ENCODE results near the gene TRIM27.
"Not testable (repeated sequence)": the region's sequence is repeated elsewhere in the genome, so short reads cannot be mapped to it uniquely, and the experiment has no call there.

The TRIM27 gene

GRCh38 chr6:28943223-28943556 is 19.4 kb upstream of the TRIM27 start:
- no peak for DNase-seq (ENCODE audit: low spot score)

- no peak for DNase-seq (ENCODE audit: low spot score)
These were observed 18.1 kb upstream of the TRIM27 start for GRCh38 chr6:28941684-28942448.

- peak; percentile 89 for DNase-seq (ENCODE audit: low spot score)
These were observed 17.3 kb upstream of the TRIM27 start for GRCh38 chr6:28940858-28941683.

DNA sequence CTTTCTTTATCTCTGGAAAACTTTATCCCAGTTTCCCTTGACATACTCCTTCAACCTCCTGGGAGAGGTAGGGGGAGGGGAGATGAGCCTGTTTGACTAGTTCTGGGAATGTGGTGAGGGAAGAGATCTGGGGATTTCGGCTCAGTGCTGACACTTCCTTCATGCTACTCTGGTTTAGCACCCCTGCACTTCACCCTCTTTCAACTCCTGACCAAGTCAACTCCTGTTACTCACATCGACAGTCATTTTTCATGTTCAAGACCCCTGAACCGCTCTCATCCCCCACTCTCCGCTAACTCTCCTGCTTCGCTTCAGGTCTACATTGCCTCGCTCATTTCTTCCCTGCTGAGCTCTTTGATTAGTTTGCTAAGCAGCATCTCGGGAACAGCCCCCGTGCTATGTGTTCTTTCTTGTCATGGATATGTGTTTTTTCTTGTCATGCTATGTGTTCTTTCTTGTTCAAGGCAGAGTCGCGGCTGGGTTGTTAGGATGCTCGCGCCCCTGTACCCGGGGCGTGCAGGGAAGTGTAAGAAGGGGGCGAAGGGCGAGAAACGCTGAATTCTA is 16.6 kb upstream of the TRIM27 start:
- DNase-seq (ENCODE audit: low spot score): no peak

DNA sequence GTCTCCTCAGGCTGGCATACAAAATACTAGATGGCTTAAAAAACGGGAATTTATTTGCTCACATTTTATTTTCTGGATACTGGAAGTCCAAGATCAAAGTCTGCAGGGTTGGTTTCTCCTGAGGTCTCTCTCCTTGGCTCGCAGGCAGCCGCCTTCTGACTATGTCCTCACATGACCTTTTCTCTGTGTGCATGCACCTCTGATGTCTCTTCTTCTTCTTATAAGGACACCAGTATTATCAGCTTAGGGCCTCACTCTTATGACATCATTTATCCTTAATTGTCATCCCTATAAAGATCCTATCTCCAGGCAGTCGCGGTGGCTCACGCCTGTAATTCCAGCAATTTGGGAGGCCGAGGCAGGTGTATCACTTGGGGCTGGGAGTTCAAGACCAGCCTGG is 9.3 kb upstream of the TRIM27 start:
- no peak for DNase-seq (ENCODE audit: low spot score)

GRCh38 chr6:28929887-28930620 is 6.3 kb upstream of the TRIM27 start:
- DNase-seq (ENCODE audit: low spot score): no peak

DNA sequence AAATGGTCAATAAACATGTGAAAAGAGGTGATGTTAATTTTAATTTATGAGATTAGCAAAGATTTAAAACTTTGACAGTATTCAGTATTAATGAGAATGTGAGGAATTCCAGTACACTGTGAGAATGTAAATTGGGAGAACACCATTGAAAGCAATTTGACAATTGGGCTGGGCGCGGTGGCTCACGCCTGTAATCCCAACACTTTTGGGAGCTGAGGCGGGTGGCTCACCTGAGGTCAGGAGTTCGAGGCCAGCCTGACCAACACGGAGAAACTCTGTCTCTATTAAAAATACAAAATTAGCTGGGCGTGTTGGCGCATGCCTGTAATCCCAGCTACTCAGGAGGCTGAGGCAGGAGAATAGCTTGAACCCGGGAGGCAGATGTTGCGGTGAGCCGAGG is 5.6 kb upstream of the TRIM27 start:
- not testable (repeated sequence) for DNase-seq (ENCODE audit: low spot score)

DNA sequence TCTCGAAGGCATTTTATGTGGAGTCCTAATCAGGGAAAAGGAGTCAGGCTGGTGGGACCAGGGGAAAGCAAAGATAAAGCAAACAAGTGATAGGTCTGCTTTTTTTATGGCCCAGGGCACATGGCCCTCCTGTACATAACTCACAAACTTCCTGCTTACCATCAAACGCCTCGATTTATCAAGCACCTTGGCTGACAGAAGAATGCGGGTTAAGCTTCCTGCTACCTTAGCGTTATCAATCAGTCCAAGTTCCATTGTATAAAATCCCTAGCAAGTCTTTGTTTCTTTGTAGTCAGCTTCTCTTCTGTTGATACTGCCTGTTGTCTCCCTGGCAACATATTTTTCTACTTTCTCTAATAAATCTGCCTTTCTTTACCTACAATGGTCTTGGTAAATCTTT is 4.1 kb upstream of the TRIM27 start:
- DNase-seq (ENCODE audit: low spot score): no peak

GRCh38 chr6:28922821-28923317 is 916 bp downstream of the TRIM27 start:
- DNase-seq (ENCODE audit: low spot score): peak; percentile 33

GRCh38 chr6:28922004-28922820 is 1.6 kb downstream of the TRIM27 start:
- peak; percentile 66 for DNase-seq (ENCODE audit: low spot score)

DNA sequence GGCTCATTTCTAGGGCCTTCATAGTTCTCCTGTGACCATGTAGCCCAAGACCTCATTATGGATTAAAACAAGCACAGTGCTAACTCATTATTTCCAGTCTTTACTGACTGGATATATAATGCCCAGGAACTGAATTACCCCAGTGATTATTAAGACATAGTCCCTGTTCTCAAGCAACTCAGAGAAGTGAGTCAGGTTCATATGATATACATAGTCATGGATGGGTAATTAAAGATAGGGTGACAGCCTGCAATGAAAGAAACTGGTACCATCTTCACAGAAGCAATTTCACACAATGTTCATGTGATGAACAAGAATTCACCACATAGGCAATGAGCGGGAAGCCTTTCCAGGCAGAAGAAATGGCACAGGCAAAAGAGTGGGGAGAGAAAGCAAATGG is 3.5 kb downstream of the TRIM27 start:
- no peak for DNase-seq (ENCODE audit: low spot score)

DNA sequence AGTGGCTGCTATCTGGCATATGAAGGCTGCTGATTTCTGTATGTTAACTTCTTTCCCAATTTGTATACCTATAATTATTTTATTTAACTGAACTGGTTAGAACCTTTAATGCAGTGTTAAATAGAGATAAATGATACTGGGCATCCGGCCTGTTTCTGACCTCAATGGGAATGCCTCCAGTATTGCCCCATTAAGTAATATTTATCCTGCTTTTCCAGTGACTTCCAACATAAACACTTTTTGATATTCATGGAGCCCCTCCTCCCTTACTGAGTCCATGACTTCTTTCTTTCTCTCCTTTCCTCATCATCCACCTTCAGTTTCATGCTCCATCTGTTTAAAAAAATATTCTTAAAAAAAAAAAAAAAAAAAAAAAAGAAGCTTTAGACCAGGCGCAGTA is 8.8 kb downstream of the TRIM27 start:
- DNase-seq (ENCODE audit: low spot score): no peak

DNA sequence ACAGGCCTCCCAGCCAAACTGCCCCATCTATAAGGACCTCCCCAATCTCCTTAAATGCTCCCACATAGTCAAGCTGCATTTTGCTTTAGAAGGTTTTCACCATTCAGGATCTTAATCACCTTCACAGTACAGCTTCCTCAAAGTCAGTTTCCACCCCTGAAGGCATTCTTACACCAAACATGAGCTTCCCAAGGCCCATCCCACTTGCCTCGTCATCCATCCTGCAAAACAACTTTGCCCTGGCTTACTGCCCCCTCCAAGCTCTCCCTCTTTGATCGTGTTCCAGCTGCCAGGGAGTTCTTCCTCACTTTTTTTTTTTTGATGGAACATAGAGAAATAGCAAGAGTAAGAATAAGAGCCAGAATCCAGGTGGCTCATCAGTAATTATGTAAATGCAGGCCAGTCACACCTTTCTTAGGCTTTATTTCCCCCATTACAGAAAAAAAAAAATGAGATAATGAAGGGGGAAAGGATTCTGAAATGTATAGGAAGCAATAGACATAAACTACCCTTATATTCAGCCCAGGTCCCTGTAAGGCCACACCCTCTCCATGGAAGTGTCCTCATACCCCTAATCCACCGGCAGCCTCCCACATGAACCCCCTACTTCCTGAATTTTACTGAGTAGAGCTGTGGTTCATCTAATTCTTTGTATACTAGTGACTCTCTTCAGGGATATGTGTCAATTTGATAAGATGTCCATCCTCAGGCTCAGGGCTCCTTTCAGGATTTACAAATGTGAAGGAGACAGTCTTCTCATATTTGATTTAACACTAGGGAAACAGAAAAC is 12.7 kb downstream of the TRIM27 start:
- no peak for DNase-seq (ENCODE audit: low spot score)

- no peak for DNase-seq (ENCODE audit: low spot score)
These were observed 16.4 kb downstream of the TRIM27 start for GRCh38 chr6:28907394-28907793.

- DNase-seq (ENCODE audit: low spot score): no peak
These were observed 17.1 kb downstream of the TRIM27 start for GRCh38 chr6:28906669-28907068.

GRCh38 chr6:28903686-28904085 is 20.1 kb downstream of the TRIM27 start:
- DNase-seq (ENCODE audit: low spot score): no peak

DNA sequence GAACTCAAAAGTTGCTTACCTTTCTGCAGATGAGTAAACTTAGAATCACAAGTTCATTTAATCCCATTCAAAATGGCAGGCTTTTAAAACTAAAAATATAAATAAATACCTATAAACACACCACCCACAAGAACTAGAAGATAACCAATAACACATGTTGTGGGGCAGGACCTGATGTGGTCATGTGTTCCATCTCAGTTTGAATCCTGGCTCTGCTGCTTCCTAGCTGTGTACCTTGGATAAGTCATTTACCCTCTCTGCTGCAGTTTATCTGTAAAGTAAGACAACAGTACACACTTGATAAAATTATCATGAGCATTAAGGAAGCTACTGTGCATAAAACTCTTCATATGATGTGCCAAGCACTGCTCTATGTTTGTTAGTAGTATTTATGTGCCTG is 22.0 kb downstream of the TRIM27 start:
- DNase-seq (ENCODE audit: low spot score): no peak

GRCh38 chr6:28900577-28901256 is 23.1 kb downstream of the TRIM27 start:
- DNase-seq (ENCODE audit: low spot score): no peak

DNA sequence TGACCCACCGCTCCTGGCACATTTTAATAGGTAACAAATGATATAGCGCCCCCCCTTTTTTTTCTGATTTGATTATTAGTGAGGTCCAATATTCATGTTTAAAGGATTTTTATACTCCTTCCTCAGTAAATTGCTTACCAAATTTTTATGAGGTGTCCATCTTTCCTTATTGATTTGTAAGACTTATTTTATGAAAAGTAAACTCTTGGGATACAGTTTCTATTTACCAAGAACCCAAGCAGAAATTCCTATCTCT is 25.1 kb downstream of the TRIM27 start:
- no peak for DNase-seq (ENCODE audit: low spot score)

DNA sequence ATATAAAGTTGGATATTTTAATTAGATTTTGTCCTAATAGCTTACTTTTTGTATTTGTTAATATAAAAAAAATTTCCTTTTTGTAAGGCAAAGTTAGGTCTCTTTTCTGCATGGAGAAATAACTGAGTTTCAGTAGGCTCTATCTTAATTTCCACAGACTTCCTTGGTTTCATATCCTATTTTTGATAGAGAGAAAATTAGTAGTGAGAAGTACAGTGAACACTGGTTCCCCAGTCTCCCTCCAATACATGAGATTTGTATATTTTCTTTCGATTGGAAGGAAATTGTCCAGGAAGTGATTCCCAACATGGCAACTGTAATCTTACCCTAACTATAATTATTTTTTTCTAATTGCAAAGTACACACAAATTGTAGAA is 26.4 kb downstream of the TRIM27 start:
- DNase-seq (ENCODE audit: low spot score): no peak

Data from CD4-positive, alpha-beta T cell treated with Interleukin-2 at 100 ng/mL for 4 hours (primary cell).